KMS-11 (cell line): Measurements from ENCODE around the gene RASL10A.

Experiments used
- H2AFZ ChIP-seq: fragments of 200-600 bp; sonication (generic); 2 replicates; pipeline ENCODE4 v1.6.1; 2016; ENCODE audit warnings: antibody characterized with exemption, mixed run types, low read depth
- H3K27ac ChIP-seq: fragments of 200-600 bp; sonication (generic); 2 replicates; pipeline ENCODE4 v1.6.1; 2016; ENCODE audit warnings: mild to moderate bottlenecking, mixed run types
- H3K27me3 ChIP-seq: fragments of 200-600 bp; sonication (generic); 2 replicates; pipeline ENCODE4 v1.6.1; 2017; ENCODE audit warnings: mild to moderate bottlenecking, low read depth, mixed run types, moderate library complexity; ENCODE audit not compliant: insufficient read depth
- H3K36me3 ChIP-seq: fragments of 200-600 bp; sonication (generic); 2 replicates; pipeline ENCODE4 v1.6.1; 2017; ENCODE audit warnings: mild to moderate bottlenecking, mixed run types; ENCODE audit not compliant: insufficient read depth
- H3K4me1 ChIP-seq: fragments of 200-600 bp; sonication (generic); 2 replicates; pipeline ENCODE4 v1.6.1; 2016; ENCODE audit warnings: mild to moderate bottlenecking, low read depth, mixed run types; ENCODE audit not compliant: poor library complexity, severe bottlenecking
- H3K4me2 ChIP-seq: fragments of 200-600 bp; sonication (generic); 2 replicates; pipeline ENCODE4 v1.7.0; 2016; ENCODE audit warnings: mild to moderate bottlenecking, mixed run types
- H3K4me3 ChIP-seq: fragments of 200-600 bp; sonication (generic); IDR thresholded peaks from 2 replicates; pipeline ENCODE4 v1.6.1; 2017; ENCODE audit warnings: low read depth, low read length, mixed read lengths; ENCODE audit not compliant: insufficient read depth
- H3K79me2 ChIP-seq: fragments of 200-600 bp; sonication (generic); 2 replicates; pipeline ENCODE4 v1.6.1; 2016; ENCODE audit warnings: low read depth, mixed run types; ENCODE audit not compliant: insufficient read depth
- H3K9ac ChIP-seq: fragments of 200-600 bp; sonication (generic); 2 replicates; pipeline ENCODE4 v1.6.1; 2016; ENCODE audit warnings: mild to moderate bottlenecking, mixed run types
- H4K20me1 ChIP-seq: fragments of 200-600 bp; sonication (generic); 2 replicates; pipeline ENCODE4 v1.6.1; 2016; ENCODE audit warnings: mild to moderate bottlenecking, mixed run types; ENCODE audit not compliant: insufficient read depth
- TF ChIP-seq, protein P1 (sequence below): fragments of 200-600 bp; sonication (generic); conservative IDR thresholded peaks from 2 replicates; pipeline ENCODE4 v1.6.1; 2017; ENCODE audit warnings: low read depth, mild to moderate bottlenecking, antibody characterized with exemption, low read length, moderate library complexity, mixed read lengths

RASL10A gene

DNA sequence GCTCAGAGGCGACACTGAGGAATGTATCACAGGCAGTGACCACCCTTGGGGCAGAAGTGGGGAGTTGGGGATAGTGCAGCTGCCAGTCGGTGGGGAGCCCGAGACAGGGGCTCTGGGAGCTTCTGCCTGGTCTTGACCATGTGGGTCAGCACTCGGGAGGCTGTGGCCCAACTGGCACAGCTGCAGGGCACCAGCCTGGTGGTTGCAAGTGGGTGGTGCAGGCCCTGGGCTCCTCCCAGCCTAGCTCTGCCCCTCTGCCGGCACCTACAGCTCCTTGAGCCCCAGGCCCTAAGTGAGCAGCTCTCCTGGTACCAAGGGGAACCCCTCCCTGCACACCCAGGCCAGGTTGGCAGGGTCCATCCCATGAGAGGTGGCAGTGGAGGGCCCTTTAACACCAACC is 12.6 kb upstream of the RASL10A start:
- Histone ChIP-seq H4K20me1 (no peaks in the 10 kb centered on the region), H3K27ac (no peak overlapping the region), H3K4me3 (no peak overlapping the region), H3K4me2 (no peak overlapping the region), H2AFZ (no peak overlapping the region), H3K27me3 (no peaks in the 10 kb centered on the region), H3K36me3 (no peaks in the 10 kb centered on the region), H3K4me1 (no peaks in the 10 kb centered on the region), H3K79me2 (no peaks in the 10 kb centered on the region), H3K9ac (no peak overlapping the region)
- TF ChIP-seq, protein P1, sequence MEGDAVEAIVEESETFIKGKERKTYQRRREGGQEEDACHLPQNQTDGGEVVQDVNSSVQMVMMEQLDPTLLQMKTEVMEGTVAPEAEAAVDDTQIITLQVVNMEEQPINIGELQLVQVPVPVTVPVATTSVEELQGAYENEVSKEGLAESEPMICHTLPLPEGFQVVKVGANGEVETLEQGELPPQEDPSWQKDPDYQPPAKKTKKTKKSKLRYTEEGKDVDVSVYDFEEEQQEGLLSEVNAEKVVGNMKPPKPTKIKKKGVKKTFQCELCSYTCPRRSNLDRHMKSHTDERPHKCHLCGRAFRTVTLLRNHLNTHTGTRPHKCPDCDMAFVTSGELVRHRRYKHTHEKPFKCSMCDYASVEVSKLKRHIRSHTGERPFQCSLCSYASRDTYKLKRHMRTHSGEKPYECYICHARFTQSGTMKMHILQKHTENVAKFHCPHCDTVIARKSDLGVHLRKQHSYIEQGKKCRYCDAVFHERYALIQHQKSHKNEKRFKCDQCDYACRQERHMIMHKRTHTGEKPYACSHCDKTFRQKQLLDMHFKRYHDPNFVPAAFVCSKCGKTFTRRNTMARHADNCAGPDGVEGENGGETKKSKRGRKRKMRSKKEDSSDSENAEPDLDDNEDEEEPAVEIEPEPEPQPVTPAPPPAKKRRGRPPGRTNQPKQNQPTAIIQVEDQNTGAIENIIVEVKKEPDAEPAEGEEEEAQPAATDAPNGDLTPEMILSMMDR = no peak

GRCh38 chr22:29327089-29327764 is 11.7 kb upstream of the RASL10A start:
- Histone ChIP-seq H2AFZ (no peak overlapping the region), H4K20me1 (no peaks in the 10 kb centered on the region), H3K4me2 (no peak overlapping the region), H3K4me1 (no peaks in the 10 kb centered on the region), H3K4me3 (no peak overlapping the region), H3K36me3 (no peaks in the 10 kb centered on the region), H3K9ac (no peak overlapping the region), H3K27me3 (no peaks in the 10 kb centered on the region), H3K27ac (no peak overlapping the region), H3K79me2 (no peaks in the 10 kb centered on the region)
- TF ChIP-seq, protein P1 = no peak

GRCh38 chr22:29326481-29326880 is 11.0 kb upstream of the RASL10A start:
- Histone ChIP-seq H3K9ac (no peak overlapping the region), H3K4me2 (no peak overlapping the region), H3K36me3 (no peaks in the 10 kb centered on the region), H3K4me3 (no peak overlapping the region), H3K27me3 (no peaks in the 10 kb centered on the region), H4K20me1 (no peaks in the 10 kb centered on the region), H3K27ac (no peak overlapping the region), H3K4me1 (no peaks in the 10 kb centered on the region), H3K79me2 (no peaks in the 10 kb centered on the region), H2AFZ (no peak overlapping the region)
- TF ChIP-seq, protein P1 = no peak

DNA sequence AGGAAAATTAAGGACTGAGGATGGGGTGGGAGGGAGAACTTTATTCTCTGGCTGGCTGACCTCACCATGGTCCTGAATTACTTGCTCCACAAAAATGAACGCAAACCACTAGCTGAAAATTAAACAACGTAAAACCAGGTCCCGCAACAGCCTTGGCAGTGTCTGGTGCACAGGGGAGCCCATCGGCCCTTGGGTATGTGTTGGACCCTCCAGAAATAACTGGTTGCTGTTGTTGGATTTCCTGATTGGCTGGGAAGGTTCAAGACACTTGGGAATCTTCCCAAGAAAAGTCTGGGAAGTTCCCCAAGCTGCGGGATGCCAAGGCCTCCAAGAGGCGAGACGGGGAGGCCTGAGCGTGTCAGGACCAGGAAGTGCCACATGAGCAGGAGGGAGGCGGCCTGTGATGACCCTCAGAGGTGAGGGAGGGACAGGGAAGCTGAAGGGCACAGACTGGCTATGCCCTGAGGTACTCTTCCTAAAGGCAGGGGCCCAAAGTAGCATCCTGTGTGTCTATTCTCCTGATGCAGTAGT is 10.4 kb upstream of the RASL10A start:
- TF ChIP-seq, protein P1 = no peak
- no peaks in the 10 kb centered on the region for H3K4me1 ChIP-seq
- no peak overlapping the region for H2AFZ ChIP-seq
- H4K20me1 ChIP-seq = no peaks in the 10 kb centered on the region
- no peaks in the 10 kb centered on the region for H3K79me2 ChIP-seq
- H3K27me3 ChIP-seq = no peaks in the 10 kb centered on the region
- H3K4me2 ChIP-seq = no peak overlapping the region
- H3K9ac ChIP-seq = no peak overlapping the region
- H3K4me3 ChIP-seq = no peak overlapping the region
- no peaks in the 10 kb centered on the region for H3K36me3 ChIP-seq
- H3K27ac ChIP-seq = no peak overlapping the region
